Measurements from ENCODE around the gene IFNA8.

DNA sequence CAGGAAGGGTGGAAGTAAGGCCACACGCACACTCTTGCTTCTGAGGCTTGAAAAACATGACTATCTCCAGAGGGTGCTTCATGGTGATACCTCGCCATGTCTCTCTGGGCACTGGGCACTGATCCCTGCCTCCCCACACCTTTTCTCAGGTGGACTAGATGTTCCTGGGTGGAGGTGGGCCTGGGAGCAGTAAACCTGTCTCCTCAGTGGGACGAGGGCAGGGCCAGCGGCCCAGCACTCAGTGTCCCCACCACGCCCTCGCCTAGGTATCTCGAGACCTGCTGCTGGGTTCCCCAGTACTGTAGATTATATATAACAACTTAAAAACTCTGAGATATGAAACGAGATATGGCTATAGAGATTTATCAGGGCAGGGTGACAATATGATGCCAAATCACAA lies 46.6 kb upstream of the IFNA8 start:
- TF ChIP-seq, protein P1, sequence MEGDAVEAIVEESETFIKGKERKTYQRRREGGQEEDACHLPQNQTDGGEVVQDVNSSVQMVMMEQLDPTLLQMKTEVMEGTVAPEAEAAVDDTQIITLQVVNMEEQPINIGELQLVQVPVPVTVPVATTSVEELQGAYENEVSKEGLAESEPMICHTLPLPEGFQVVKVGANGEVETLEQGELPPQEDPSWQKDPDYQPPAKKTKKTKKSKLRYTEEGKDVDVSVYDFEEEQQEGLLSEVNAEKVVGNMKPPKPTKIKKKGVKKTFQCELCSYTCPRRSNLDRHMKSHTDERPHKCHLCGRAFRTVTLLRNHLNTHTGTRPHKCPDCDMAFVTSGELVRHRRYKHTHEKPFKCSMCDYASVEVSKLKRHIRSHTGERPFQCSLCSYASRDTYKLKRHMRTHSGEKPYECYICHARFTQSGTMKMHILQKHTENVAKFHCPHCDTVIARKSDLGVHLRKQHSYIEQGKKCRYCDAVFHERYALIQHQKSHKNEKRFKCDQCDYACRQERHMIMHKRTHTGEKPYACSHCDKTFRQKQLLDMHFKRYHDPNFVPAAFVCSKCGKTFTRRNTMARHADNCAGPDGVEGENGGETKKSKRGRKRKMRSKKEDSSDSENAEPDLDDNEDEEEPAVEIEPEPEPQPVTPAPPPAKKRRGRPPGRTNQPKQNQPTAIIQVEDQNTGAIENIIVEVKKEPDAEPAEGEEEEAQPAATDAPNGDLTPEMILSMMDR (IDR thresholded peaks at IDR 0.05), result no peak
- no peak for TF ChIP-seq EP300 (IDR thresholded peaks at IDR 0.05)
- no peak for TF ChIP-seq POLR2A (IDR thresholded peaks at IDR 0.05)

Measured in tibial nerve (tissue), 4 donors.